ENCODE data around the gene NRG4.

The NRG4 gene

DNA sequence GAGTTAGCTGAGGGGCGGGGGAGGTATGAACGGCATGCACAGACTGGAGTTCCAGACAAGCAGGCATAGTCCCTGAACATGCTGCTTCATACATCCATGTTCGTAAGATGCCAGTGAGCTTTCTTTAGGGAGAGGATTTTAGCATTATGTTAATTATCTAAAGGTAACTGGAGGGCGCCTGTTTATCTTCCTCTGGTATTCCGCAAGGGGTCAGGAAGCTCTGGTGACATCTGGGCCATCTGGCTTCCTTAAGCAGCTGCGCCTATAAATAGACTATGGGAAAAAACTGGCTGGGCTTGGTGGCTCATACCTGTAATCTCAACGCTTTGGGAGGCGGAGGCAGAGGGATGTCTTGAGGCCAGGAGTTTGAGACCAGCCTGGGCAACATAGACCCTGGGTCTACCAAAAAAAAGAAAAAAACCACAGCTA, 110.1 kb downstream of the NRG4 start:
- H3K4me3 ChIP-seq (IDR thresholded peaks at IDR 0.05; ENCODE audit: insufficient read depth, low read depth, low read length), result no peak overlapping the region
- no peak for TF ChIP-seq CTCF (conservative IDR thresholded peaks at IDR 0.05; ENCODE audit: low read depth, low read length)
- no peaks in the 10 kb centered on the region for H3K27me3 ChIP-seq (ENCODE audit: insufficient read depth, low read depth)
- peaks cover 14% of the 10 kb centered on the region; the same call in 1 of the 2 replicates for H3K79me2 ChIP-seq (ENCODE audit: insufficient read depth, low read depth)
- no peaks in the 10 kb centered on the region for H4K20me1 ChIP-seq (ENCODE audit: insufficient read depth)
- no peak overlapping the region for H3K27ac ChIP-seq
- no peak overlapping the region for H2AFZ ChIP-seq (ENCODE audit: low read depth)
- no peak overlapping the region for H3K9ac ChIP-seq
- H3K4me2 ChIP-seq, result no peak overlapping the region
- peaks cover 14% of the 10 kb centered on the region for H3K4me1 ChIP-seq (ENCODE audit: low read depth, poor library complexity, severe bottlenecking)
- H3K36me3 ChIP-seq (ENCODE audit: insufficient read depth), result no peaks in the 10 kb centered on the region

DNA sequence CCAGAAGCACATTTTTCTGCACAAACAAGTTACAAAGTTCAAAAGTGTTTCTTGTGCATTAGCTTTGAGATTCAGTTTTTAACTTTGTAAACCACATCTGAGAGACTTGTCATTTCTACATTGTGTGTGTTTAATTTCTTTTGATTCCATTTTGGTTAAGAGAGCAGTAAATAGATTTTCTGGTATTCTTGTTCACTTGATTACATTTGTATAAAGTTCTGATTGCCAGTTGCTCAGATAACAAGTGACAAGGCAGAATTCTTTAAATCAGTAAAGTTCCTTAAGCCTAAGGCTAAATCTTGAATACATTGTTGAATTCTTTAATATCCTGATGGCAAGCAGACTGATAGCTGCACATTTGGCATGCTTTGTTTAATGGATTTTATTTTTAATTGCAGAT, 111.6 kb downstream of the NRG4 start:
- Histone ChIP-seq H3K4me3 (IDR thresholded peaks at IDR 0.05; ENCODE audit: insufficient read depth, low read depth, low read length) (no peak overlapping the region), H3K79me2 (ENCODE audit: insufficient read depth, low read depth) (peaks cover 7% of the 10 kb centered on the region; the same call in 1 of the 2 replicates), H3K27me3 (ENCODE audit: insufficient read depth, low read depth) (no peaks in the 10 kb centered on the region), H2AFZ (ENCODE audit: low read depth) (no peak overlapping the region), H3K36me3 (ENCODE audit: insufficient read depth) (no peaks in the 10 kb centered on the region), H3K27ac (no peak overlapping the region), H4K20me1 (ENCODE audit: insufficient read depth) (no peaks in the 10 kb centered on the region), H3K4me1 (ENCODE audit: low read depth, poor library complexity, severe bottlenecking) (peaks cover 7% of the 10 kb centered on the region), H3K9ac (no peak overlapping the region), H3K4me2 (no peak overlapping the region)
- no peak for TF ChIP-seq CTCF (conservative IDR thresholded peaks at IDR 0.05; ENCODE audit: low read depth, low read length)

DNA sequence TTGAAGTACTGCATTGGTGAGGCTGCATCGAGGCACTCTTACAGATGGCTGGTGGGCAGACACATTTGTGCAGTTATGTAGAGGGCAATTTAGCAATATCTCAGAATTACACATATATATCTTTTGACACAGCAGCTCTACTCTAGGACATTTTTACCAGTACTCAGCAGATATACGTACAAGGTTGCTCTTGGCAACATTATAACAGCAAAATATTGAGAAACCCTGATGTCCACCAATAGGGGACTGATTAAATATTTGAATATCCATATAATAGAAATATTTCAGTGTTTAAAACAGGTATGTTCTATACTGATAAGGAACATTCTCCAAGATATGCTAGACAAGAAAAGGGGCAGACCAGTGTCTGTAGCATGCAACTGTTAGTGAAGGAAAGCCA, 116.5 kb downstream of the NRG4 start:
- Histone ChIP-seq H3K27ac (no peak overlapping the region), H4K20me1 (ENCODE audit: insufficient read depth) (no peaks in the 10 kb centered on the region), H2AFZ (ENCODE audit: low read depth) (no peak overlapping the region), H3K9ac (no peak overlapping the region), H3K27me3 (ENCODE audit: insufficient read depth, low read depth) (no peaks in the 10 kb centered on the region), H3K4me1 (ENCODE audit: low read depth, poor library complexity, severe bottlenecking) (no peaks in the 10 kb centered on the region), H3K4me3 (IDR thresholded peaks at IDR 0.05; ENCODE audit: insufficient read depth, low read depth, low read length) (no peak overlapping the region), H3K79me2 (ENCODE audit: insufficient read depth, low read depth) (no peaks in the 10 kb centered on the region), H3K4me2 (no peak overlapping the region), H3K36me3 (ENCODE audit: insufficient read depth) (no peaks in the 10 kb centered on the region)
- no peak for TF ChIP-seq CTCF (conservative IDR thresholded peaks at IDR 0.05; ENCODE audit: low read depth, low read length)

GRCh38 chr15:75891895-75892294, 120.3 kb downstream of the NRG4 start:
- no peak for TF ChIP-seq CTCF (conservative IDR thresholded peaks at IDR 0.05; ENCODE audit: low read depth, low read length)
- Histone ChIP-seq H3K36me3 (ENCODE audit: insufficient read depth) (no peaks in the 10 kb centered on the region), H3K9ac (no peak overlapping the region), H4K20me1 (ENCODE audit: insufficient read depth) (no peaks in the 10 kb centered on the region), H3K4me1 (ENCODE audit: low read depth, poor library complexity, severe bottlenecking) (no peaks in the 10 kb centered on the region), H3K79me2 (ENCODE audit: insufficient read depth, low read depth) (no peaks in the 10 kb centered on the region), H3K4me3 (IDR thresholded peaks at IDR 0.05; ENCODE audit: insufficient read depth, low read depth, low read length) (no peak overlapping the region), H3K27ac (no peak overlapping the region), H3K4me2 (no peak overlapping the region), H3K27me3 (ENCODE audit: insufficient read depth, low read depth) (no peaks in the 10 kb centered on the region), H2AFZ (ENCODE audit: low read depth) (no peak overlapping the region)
